ENCODE results near the gene NAGK. TPM values are rescaled to one million over a fixed set of nuclear protein-coding genes. Genes with fewer than 3 reads are reported as not detected.
A peak's percentile ranks its signal among the peaks of the same experiment; 100 is the strongest.
"Not testable (repeated sequence)": the region's sequence is repeated elsewhere in the genome, so short reads cannot be mapped to it uniquely, and the experiment has no call there.

The NAGK gene
- total and polyA plus RNA-seq, 2 donors (not counting 1 experiment from before 2014, with no cell fraction given) = 221 to 230 TPM

DNA sequence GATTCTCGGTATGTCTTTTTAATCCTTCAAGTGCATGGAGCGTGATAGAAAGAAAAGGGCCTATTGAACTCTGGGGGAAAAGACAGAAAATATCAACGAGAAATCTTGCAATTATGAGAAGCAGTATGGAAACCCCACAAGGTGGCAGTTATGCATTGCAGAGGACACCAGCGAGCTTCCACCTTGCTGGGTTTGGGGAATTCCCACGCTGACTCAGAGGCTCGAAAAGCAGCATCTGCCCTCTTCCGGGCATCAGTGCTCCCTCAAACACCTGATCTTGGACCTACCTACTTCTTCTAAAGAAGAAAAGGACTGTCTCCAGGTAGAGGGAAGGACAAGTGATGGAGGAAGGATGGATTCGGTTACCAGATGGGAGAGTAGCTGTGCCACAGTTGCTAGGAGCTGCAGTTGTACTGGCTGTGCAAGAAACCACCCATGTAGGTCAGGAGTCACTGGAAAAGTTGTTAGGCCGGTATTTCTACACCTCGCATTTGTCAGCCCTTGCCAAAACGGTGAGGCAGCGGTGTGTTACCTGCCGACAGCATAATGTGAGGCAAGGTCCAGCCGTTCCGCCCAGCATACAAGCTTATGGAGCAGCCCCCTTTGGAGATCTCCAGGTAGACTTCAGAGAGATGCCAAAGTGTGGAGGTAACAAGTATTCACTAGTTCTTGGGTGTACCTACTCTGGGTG lies 44.8 kb upstream of the NAGK start:
- H3K9ac ChIP-seq (ENCODE audit: low read length); ATAC-seq (ENCODE audit: low read depth); H3K4me1 ChIP-seq (ENCODE audit: control insufficient read depth in 2 of 2, insufficient read depth in 2 of 2, low read length in 2 of 2); H3K4me2 ChIP-seq (replicated peaks; ENCODE audit: low read depth, low read length, poor library complexity, severe bottlenecking); H3K27me3 Mint-ChIP-seq; H2AFZ ChIP-seq (ENCODE audit: insufficient read depth, low read depth, low read length, poor library complexity, severe bottlenecking); POLR2A ChIA-PET; H3K4me3 Mint-ChIP-seq; H3K36me3 ChIP-seq (replicated peaks in 1 of 2; ENCODE audit: control extremely low read depth in 1 of 2, control insufficient read depth in 1 of 2, extremely low read depth in 1 of 2, insufficient read depth in 2 of 2, low read length in 1 of 2); H3K27ac Mint-ChIP-seq; H3K79me2 ChIP-seq (ENCODE audit: control insufficient read depth, insufficient read depth, low read length); H3K4me3 ChIP-seq (ENCODE audit: control extremely low read depth in 1 of 5, extremely low read depth in 1 of 5, insufficient read depth in 1 of 5, low read depth in 2 of 5, low read length in 4 of 5); H3K27ac ChIP-seq (ENCODE audit: low read length in 2 of 2); H4K20me1 ChIP-seq (ENCODE audit: control insufficient read depth, insufficient read depth, low read length, poor library complexity, severe bottlenecking); H3K27me3 ChIP-seq (replicated peaks in 1 of 4; ENCODE audit: control extremely low read depth in 1 of 4, control insufficient read depth in 3 of 4, insufficient read depth in 4 of 4, low read length in 3 of 4); H3K9me3 Mint-ChIP-seq (ENCODE audit: insufficient read depth); H3K4me1 Mint-ChIP-seq; H3K9me3 ChIP-seq (ENCODE audit: control extremely low read depth in 1 of 3, control insufficient read depth in 2 of 3, insufficient read depth in 1 of 3, low read length in 2 of 3): not testable (repeated sequence)
- intact Hi-C loops (cut with micrococcal nuclease) = loop anchor here (1.0 kb wide), 1 partner anchor 45 kb away; the partner anchor contains the start of gene NAGK
- WGBS (ENCODE audit: insufficient coverage) = 67% methylated on average over 10 of the region's 15 CpGs
- DNase-seq = peak; percentile 54
- CTCF ChIA-PET = interaction anchor here (1.2 to 2.0 kb wide), 3 partner anchors 16 to 487 kb away, joined by 3 to 10 read pairs (median 9); no protein-coding TSS in a partner anchor
- TF ChIP-seq, protein P1, sequence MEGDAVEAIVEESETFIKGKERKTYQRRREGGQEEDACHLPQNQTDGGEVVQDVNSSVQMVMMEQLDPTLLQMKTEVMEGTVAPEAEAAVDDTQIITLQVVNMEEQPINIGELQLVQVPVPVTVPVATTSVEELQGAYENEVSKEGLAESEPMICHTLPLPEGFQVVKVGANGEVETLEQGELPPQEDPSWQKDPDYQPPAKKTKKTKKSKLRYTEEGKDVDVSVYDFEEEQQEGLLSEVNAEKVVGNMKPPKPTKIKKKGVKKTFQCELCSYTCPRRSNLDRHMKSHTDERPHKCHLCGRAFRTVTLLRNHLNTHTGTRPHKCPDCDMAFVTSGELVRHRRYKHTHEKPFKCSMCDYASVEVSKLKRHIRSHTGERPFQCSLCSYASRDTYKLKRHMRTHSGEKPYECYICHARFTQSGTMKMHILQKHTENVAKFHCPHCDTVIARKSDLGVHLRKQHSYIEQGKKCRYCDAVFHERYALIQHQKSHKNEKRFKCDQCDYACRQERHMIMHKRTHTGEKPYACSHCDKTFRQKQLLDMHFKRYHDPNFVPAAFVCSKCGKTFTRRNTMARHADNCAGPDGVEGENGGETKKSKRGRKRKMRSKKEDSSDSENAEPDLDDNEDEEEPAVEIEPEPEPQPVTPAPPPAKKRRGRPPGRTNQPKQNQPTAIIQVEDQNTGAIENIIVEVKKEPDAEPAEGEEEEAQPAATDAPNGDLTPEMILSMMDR (IDR thresholded peaks at IDR 0.05) = peak; percentile 49

DNA sequence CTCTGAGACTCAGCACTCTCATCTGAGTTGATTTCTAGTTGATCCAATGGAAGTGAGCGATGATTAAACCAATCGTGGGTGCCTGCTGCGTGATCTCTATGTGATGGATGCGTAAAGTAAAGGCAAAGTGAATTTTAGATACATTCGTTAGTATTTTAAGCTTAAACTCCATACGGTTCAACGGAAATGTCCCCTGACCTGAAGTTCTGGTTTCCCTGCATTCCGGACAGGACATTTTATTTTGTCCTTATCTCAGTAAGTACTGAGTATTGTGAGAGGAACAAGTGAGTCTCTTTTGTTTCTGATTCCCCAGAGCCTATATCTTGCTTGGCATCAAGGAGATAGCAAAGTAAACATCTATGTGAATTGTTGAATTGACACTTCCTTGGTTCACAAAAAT lies 32.2 kb upstream of the NAGK start:
- H3K79me2 ChIP-seq (ENCODE audit: control insufficient read depth, insufficient read depth, low read length); H3K27ac Mint-ChIP-seq; ATAC-seq (ENCODE audit: low read depth); H3K9ac ChIP-seq (ENCODE audit: low read length); H3K27ac ChIP-seq (ENCODE audit: low read length in 2 of 2); H3K36me3 ChIP-seq (replicated peaks in 1 of 2; ENCODE audit: control extremely low read depth in 1 of 2, control insufficient read depth in 1 of 2, extremely low read depth in 1 of 2, insufficient read depth in 2 of 2, low read length in 1 of 2); H4K20me1 ChIP-seq (ENCODE audit: control insufficient read depth, insufficient read depth, low read length, poor library complexity, severe bottlenecking); H3K4me3 ChIP-seq (ENCODE audit: control extremely low read depth in 1 of 5, extremely low read depth in 1 of 5, insufficient read depth in 1 of 5, low read depth in 2 of 5, low read length in 4 of 5); H3K9me3 ChIP-seq (ENCODE audit: control extremely low read depth in 1 of 3, control insufficient read depth in 2 of 3, insufficient read depth in 1 of 3, low read length in 2 of 3); H3K4me1 Mint-ChIP-seq; H3K27me3 ChIP-seq (replicated peaks in 1 of 4; ENCODE audit: control extremely low read depth in 1 of 4, control insufficient read depth in 3 of 4, insufficient read depth in 4 of 4, low read length in 3 of 4); H3K4me1 ChIP-seq (ENCODE audit: control insufficient read depth in 2 of 2, insufficient read depth in 2 of 2, low read length in 2 of 2); intact Hi-C loops (cut with micrococcal nuclease); H3K4me2 ChIP-seq (replicated peaks; ENCODE audit: low read depth, low read length, poor library complexity, severe bottlenecking); POLR2A ChIA-PET; DNase-seq; H2AFZ ChIP-seq (ENCODE audit: insufficient read depth, low read depth, low read length, poor library complexity, severe bottlenecking); H3K4me3 Mint-ChIP-seq; H3K9me3 Mint-ChIP-seq (ENCODE audit: insufficient read depth); CTCF ChIA-PET: not testable (repeated sequence)
- H3K27me3 Mint-ChIP-seq = peaks cover 24% of the 10 kb centered on the region
- WGBS (ENCODE audit: insufficient coverage) = 100% methylated on average over 1 of the region's 8 CpGs
